Neural progenitor cell (in vitro differentiated cells): ENCODE results near the gene NELFB.

Source experiments
- CTCF ChIP-seq: fragments of 200-600 bp; sonication (generic); IDR thresholded peaks from 2 replicates; pipeline ENCODE4 v1.5.1; 2017; ENCODE audit warnings: antibody characterized with exemption, mild to moderate bottlenecking
- EZH2 ChIP-seq: fragments of 200-600 bp; sonication (generic); IDR thresholded peaks from 2 replicates; pipeline ENCODE4 v1.6.1; 2017; ENCODE audit warnings: antibody characterized with exemption, mild to moderate bottlenecking, moderate library complexity
- EZH2phosphoT487 ChIP-seq: fragments of 200-600 bp; sonication (generic); IDR thresholded peaks from 2 replicates; pipeline ENCODE4 v1.6.1; 2017; ENCODE audit warnings: antibody characterized with exemption

GRCh38 chr9:137279741-137280473, 24.8 kb downstream of the NELFB start:
- TF ChIP-seq EZH2phosphoT487 (no peak), EZH2 (no peak), CTCF (no peak)
